Ovary (tissue), 3 donors: ENCODE results near the gene LRRC70.

ENCODE experiments used
- CTCF ChIP-seq, 3 donors: fragments of 450-650 bp in 2 of 3; fragments of 200-600 bp in 1 of 3; IDR thresholded peaks; one replicate each; pipeline versions ENCODE4 v1.5.1 to v1.8.0; 2016 to 2022; ENCODE audit warnings: antibody characterized with exemption in 3 of 3, mild to moderate bottlenecking in 1 of 3
- POLR2A ChIP-seq: fragments of 450-650 bp; IDR thresholded peaks from one replicate; pipeline ENCODE4 v1.6.1; 2017; ENCODE audit warnings: antibody characterized with exemption, mild to moderate bottlenecking, moderate library complexity
- donor health status: DM: no; HTN: no; CAD: no.

- TF ChIP-seq POLR2A (no peak), CTCF (IDR thresholded peaks at IDR 0.05) (no peak)
Measured at GRCh38 chr5:62590387-62590786, 11.8 kb downstream of the LRRC70 start.
